HG03378 (cell line): Measurements from ENCODE around the gene MRPS34.

ENCODE experiments used
- ATAC-seq: cut with Tn5 transposase; IDR thresholded peaks from one replicate; pipeline ENCODE4 v1.9.1; 2021; ENCODE audit warnings: mild to moderate bottlenecking, moderate library complexity; ENCODE audit not compliant: unreplicated experiment

The MRPS34 gene

GRCh38 chr16:1782408-1783264, 9.7 kb upstream of the MRPS34 start, which contains the start of the genes NUBP2 and SPSB3:
Gene NUBP2, plus strand, starts transcription at chr16:1782960. Its CDS starts 61 bp downstream, at chr16:1783021.
Gene SPSB3, minus strand, starts transcription at chr16:1782571. Its CDS starts 1,088 bp downstream, at chr16:1781483.
- peak; percentile 85 for ATAC-seq

GRCh38 chr16:1781758-1782407, 8.9 kb upstream of the MRPS34 start:
- no peak for ATAC-seq

DNA sequence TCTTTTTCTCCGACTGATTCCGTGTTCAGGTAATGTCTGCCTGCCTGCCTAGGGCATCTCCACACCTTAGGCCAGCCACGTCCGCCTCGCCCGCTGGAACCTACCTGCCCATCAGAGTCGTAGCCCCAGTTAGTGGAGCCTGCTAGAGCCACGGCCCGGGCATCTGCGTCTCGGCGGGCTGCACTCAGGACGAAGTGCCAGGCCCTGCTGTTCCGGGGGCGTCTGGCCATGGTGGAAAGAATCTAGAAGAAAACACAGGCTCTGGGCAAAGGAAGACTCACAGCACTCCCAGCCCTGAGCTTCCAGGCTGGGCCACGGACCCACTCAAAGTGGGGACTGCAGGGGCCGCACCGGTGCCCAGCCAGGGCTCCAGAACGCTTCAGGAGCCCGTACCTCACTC, 8.3 kb upstream of the MRPS34 start:
- ATAC-seq: no peak

GRCh38 chr16:1780677-1781072, 7.7 kb upstream of the MRPS34 start:
- no peak for ATAC-seq

- ATAC-seq: no peak
Measured at GRCh38 chr16:1779741-1780676, 7.1 kb upstream of the MRPS34 start.

- ATAC-seq: no peak
Measured at GRCh38 chr16:1779234-1779701, 6.3 kb upstream of the MRPS34 start.

DNA sequence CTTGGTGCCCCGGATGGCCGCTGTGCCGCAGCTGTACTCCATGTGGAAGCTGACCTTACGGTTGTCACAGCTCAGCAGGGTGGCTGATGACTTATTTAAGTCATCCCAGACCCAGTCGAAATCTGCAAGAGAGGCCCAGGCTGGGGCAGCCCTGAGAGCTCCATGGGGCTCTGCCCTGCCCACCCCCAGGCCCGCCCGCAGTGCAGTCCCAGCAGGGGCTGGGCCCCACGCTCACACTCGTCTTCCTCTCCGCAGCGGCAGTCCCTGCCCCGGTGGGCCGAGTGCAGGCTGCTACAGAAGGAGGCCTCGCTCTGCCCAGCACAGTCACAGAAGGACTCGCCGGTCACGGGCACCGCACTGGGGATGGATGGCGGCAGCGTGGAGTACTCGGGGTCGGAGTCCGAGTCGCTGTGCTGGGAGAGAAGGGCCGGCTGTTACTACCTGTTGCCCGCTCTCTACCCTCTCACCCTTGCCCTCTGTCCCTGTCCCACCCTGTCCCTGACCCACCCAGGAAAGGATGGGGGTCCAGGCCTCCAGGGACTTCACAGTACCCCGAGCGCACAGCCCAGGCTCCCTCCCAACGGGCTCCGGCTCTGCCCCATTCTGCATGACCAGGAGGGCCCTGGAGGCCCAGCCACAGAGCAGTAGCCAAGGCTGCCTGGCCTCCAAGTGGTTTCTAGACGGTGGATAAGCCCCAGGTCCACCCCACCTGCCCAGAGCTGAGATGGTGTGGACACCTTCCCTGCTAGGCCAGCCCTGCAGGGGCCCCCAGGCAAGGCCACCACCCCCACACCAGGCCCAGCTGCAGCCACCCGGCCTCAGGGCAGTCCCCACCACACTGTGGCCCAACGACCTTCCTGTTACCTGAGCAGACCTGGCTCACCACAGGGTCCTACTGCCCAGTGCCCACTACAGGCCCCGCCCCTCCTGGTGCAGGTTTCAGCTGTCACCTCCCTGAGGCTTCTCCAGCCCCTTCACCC, 5.6 kb upstream of the MRPS34 start:
- ATAC-seq: no peak

- no peak for ATAC-seq
Measured at GRCh38 chr16:1777375-1778199, 4.7 kb upstream of the MRPS34 start.

DNA sequence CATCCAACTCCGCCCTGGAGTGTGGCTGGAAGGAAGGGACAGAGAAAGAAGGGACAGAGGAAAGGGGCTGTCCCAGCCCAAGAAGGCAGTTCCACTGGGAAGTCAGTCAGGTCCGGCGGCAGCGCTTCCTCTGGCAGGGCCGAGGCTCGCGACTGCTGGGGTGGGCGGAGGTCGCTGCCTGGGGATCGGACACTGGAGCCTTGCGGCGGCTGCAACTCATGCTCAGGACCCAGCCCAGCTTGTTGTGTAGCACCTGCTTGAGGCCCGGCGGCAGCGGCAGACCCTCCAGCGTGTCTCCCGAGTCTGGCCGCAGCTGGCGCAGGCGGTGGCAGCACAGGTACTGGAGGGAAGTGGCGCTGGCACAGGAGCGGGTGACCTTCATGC, 4.0 kb upstream of the MRPS34 start:
- ATAC-seq: no peak

DNA sequence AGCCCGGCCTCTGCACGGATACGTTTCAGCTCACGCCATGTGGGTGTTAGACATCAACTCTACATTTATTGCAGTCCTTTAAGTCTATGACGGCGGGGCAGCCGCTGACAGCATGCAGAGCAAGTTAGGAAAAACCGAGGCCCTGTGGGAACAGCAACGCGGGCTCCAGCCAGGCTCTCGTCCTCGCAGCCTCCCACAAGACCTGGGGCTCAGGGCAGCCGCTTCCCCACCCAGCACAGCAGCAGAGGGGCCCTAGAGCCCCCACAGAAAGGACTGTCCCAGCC, 3.7 kb upstream of the MRPS34 start:
- ATAC-seq: no peak

DNA sequence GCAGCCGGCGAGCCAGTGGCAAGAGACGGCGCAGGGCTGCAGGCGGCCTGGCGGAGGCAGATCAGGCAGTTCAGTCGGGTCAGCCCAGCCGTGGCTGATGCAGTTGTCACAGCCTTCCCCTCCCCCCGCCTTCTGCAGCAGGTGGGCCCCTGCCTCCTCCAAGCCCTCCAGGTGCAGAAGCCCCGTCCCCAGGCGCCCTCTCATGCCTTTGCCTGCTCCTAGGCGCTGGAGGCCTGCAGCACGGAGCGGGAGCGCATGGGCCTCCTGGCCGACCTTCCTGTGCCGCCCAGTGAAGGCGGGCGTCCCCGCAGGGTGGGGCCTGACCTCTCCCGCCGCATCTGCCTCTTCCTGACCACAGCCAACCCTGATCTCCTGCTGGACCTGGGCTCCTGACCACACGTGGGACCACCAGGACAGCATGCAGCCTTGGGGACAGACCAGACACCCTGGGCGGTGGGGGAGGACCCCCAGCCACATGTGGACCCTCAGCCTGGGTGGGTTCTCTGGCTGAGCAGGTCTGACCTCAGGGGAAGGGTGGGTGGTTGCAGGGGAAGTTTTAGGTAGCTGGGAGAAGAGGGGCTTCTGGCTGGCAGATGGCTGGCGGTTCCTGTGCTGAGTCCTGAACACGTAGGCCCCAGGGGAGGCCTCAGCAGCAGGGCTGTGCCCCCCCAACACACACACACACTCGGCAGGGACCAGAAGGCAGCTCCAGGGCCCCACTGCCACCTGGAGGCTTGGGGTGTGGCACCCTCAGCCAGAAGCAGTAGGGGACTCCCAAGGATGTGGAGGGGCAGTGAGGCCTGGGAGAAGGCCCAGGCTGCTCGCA, 3.1 kb upstream of the MRPS34 start:
- ATAC-seq: no peak

GRCh38 chr16:1775006-1775845, 2.3 kb upstream of the MRPS34 start:
- no peak for ATAC-seq

- no peak for ATAC-seq
Measured at GRCh38 chr16:1774448-1774780, 1.5 kb upstream of the MRPS34 start.

DNA sequence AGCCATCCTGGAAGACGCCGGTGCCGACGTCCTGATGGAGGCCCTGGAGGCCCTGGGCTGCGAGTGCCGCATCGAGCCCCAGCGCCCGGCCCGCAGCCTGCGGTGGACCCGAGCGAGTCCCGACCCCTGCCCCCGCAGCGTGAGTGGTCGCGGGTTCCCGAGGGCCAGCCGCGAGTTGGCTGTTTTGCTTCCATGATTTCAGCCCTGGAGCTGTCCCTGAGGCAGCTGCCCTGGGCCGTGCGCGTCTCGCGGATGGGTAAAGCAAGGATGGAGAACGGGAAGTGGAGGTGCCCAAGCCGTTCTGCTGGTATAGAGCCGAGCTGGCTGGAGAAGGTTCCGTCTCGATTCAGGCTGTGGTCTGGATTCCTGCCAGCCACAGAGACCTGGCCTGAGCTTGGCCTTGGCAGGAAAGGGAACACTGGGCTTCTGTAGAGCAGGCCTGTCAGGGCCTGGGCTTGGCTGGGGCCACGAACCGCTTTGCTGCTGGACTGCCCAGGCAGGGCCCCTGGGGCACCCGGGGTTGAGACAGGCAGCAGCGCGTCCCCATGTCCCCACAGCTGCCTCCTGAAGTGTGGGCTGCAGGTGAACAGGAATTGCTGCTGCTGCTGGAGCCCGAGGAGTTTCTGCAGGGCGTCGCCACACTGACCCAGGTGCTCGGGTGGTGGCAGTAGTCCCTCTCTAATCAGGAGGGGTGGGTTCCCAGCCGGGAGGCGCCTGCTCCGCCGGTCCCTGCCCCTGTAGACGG, 941 bp upstream of the MRPS34 start:
- ATAC-seq: no peak

DNA sequence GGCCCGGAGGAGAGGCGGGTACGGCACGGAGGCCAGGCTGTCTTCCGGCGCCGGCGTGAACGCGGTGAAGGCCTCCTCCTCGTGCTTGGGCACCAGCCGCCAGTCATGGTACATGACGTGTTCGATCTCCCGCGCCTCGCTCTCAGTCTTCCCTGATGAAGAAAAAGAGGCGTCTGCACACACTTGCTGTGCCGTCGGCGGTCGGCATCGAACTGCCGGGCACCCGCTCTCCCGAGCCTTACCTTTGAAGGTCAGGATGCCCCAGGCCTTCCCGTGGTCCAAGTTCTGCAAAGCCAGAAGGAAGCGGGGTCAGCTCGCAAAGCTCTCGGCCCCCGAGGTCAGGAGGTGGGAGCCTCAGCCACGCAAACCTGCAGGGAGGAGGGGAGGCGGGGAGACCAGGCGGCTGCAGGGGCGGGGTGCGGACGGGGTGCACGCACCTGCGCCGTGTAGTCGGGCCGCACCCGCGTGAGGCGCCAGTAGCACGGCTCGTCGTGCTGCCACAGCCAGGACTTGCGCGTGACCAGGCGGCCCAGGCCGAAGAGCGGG, 499 bp downstream of the MRPS34 start, which contains the start of gene EME2:
Gene EME2 (plus strand): TSS at position 449 of the 546 bp plus-strand sequence. CDS start 418 bp downstream, outside the sequence.
- ATAC-seq: no peak

- no peak for ATAC-seq
Measured at GRCh38 chr16:1771864-1772361, 1.0 kb downstream of the MRPS34 start.
